Fibroblast of lung (primary cell): Measurements from ENCODE around the gene FOXI1.

Experiments used
- EZH2 ChIP-seq: IDR thresholded peaks from 2 replicates; pipeline ENCODE4 v1.5.1; 2012; ENCODE audit warnings: low read length, control low read depth, mild to moderate bottlenecking; ENCODE audit errors: missing control alignments
- TF ChIP-seq, protein P1 (sequence below), 2 donors: IDR thresholded peaks in 1 of 2; conservative IDR thresholded peaks in 1 of 2; 1 replicate in 1 of 2; 2 replicates in 1 of 2; pipeline ENCODE4 v1.5.1; 2011 to 2012; ENCODE audit warnings: low read length in 2 of 2, control low read depth in 1 of 2, inconsistent platforms in 1 of 2, low read depth in 1 of 2, mild to moderate bottlenecking in 1 of 2

DNA sequence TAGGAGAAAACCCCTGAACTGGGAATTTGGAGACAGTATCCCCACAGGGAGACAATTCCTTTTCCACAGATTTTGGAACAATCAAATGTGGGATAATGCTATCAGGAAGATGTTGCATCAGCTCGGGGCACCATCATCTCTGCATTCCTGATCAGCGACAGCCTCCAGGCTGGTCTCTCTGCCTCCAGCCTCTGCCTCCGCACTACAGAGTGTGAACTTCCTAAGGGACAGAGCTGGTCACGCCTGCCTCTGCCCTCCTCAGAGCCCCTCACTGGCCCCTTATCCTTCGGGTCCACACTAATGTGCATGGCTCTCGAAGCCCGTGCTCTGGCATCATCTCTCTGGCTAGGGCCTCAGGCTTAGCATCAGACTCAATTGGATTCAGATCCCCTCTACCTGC is 8.6 kb downstream of the FOXI1 start:
- TF ChIP-seq, protein P1, sequence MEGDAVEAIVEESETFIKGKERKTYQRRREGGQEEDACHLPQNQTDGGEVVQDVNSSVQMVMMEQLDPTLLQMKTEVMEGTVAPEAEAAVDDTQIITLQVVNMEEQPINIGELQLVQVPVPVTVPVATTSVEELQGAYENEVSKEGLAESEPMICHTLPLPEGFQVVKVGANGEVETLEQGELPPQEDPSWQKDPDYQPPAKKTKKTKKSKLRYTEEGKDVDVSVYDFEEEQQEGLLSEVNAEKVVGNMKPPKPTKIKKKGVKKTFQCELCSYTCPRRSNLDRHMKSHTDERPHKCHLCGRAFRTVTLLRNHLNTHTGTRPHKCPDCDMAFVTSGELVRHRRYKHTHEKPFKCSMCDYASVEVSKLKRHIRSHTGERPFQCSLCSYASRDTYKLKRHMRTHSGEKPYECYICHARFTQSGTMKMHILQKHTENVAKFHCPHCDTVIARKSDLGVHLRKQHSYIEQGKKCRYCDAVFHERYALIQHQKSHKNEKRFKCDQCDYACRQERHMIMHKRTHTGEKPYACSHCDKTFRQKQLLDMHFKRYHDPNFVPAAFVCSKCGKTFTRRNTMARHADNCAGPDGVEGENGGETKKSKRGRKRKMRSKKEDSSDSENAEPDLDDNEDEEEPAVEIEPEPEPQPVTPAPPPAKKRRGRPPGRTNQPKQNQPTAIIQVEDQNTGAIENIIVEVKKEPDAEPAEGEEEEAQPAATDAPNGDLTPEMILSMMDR (conservative IDR thresholded peaks at IDR 0.05 in 1 of 2, IDR thresholded peaks at IDR 0.05 in 1 of 2; ENCODE audit: low read depth in 1 of 2, low read length in 2 of 2): no peak
- TF ChIP-seq EZH2: no peak
